HepG2 (cell line): ENCODE results near the gene OGFOD3. TPM values are rescaled to one million over a fixed set of nuclear protein-coding genes. Genes with fewer than 3 reads are reported as not detected.

ENCODE experiments used
- ATRX ChIP-seq: sonication (generic); formaldehyde crosslinking; IDR thresholded peaks from 2 replicates; pipeline ENCODE4 v1.4.0; 2020; ENCODE audit warnings: missing genetic modification reagents, borderline replicate concordance
- GABPB1 ChIP-seq: IDR thresholded peaks from 2 replicates; pipeline ENCODE4 v1.6.1; 2016; ENCODE audit warnings: mild to moderate bottlenecking, missing genetic modification reagents, moderate library complexity, missing compliant biosample characterization
- KLF16 ChIP-seq, 2 experiments: sonication (generic) in 1 of 2; formaldehyde crosslinking in 1 of 2; IDR thresholded peaks; 2 replicates each; pipeline versions ENCODE4 v1.6.1 to v1.8.0; 2016 to 2023; ENCODE audit warnings: missing genetic modification reagents in 2 of 2, missing compliant biosample characterization in 1 of 2
- SRY ChIP-seq: sonication (generic); formaldehyde crosslinking; IDR thresholded peaks from 2 replicates; pipeline ENCODE4 v1.8.0; 2022; ENCODE audit warnings: mild to moderate bottlenecking, missing genetic modification reagents
- ZBTB1 ChIP-seq: sonication (generic); formaldehyde crosslinking; IDR thresholded peaks from 2 replicates; pipeline ENCODE4 v1.4.0; 2020; ENCODE audit warnings: missing genetic modification reagents, borderline replicate concordance
- ZBTB40 ChIP-seq, 2 experiments: fragments of 450-650 bp in 1 of 2; sonication (generic) in 1 of 2; formaldehyde crosslinking in 1 of 2; IDR thresholded peaks; 2 replicates each; pipeline versions ENCODE4 v1.6.1 to v1.8.0; 2016 to 2022; ENCODE audit warnings: antibody characterized with exemption in 1 of 2, mild to moderate bottlenecking in 1 of 2, missing genetic modification reagents in 1 of 2
- ZNF121 ChIP-seq: sonication (generic); formaldehyde crosslinking; IDR thresholded peaks from 2 replicates; pipeline ENCODE4 v1.5.0; 2020; ENCODE audit warnings: mild to moderate bottlenecking, missing genetic modification reagents
- ZNF143 ChIP-seq: sonication (generic); formaldehyde crosslinking; IDR thresholded peaks from 2 replicates; pipeline ENCODE4 v1.4.0; 2020; ENCODE audit warnings: missing genetic modification reagents
- ZNF160 ChIP-seq: sonication (generic); formaldehyde crosslinking; IDR thresholded peaks from 2 replicates; pipeline ENCODE4 v1.8.0; 2022; ENCODE audit warnings: mild to moderate bottlenecking, inconsistent platforms, missing genetic modification reagents
- ZNF326 ChIP-seq: sonication (generic); formaldehyde crosslinking; IDR thresholded peaks from 2 replicates; pipeline ENCODE4 v1.4.0; 2020; ENCODE audit warnings: missing genetic modification reagents, borderline replicate concordance
- ZNF343 ChIP-seq: sonication (generic); formaldehyde crosslinking; IDR thresholded peaks from 2 replicates; pipeline ENCODE4 v1.4.0; 2020; ENCODE audit warnings: mild to moderate bottlenecking, missing genetic modification reagents
- ZNF678 ChIP-seq: sonication (generic); formaldehyde crosslinking; IDR thresholded peaks from 2 replicates; pipeline ENCODE4 v1.4.0; 2020; ENCODE audit warnings: mild to moderate bottlenecking, missing genetic modification reagents
- ZNF704 ChIP-seq: sonication (generic); formaldehyde crosslinking; IDR thresholded peaks from 2 replicates; pipeline ENCODE4 v1.8.1; 2023; ENCODE audit warnings: mild to moderate bottlenecking, inconsistent platforms, moderate library complexity, missing genetic modification reagents, borderline replicate concordance
- ZNF790 ChIP-seq: sonication (generic); formaldehyde crosslinking; IDR thresholded peaks from 2 replicates; pipeline ENCODE4 v1.8.0; 2022; ENCODE audit warnings: missing genetic modification reagents, mild to moderate bottlenecking, borderline replicate concordance
- ZNF878 ChIP-seq: sonication (generic); formaldehyde crosslinking; IDR thresholded peaks from 2 replicates; pipeline ENCODE4 v1.8.1; 2023; ENCODE audit warnings: mild to moderate bottlenecking, missing genetic modification reagents, moderate library complexity
- polyA plus RNA-seq, 8 experiments: library from polyadenylated mRNA; depleted of rRNA in 3 of 8; stranded (reverse) in 7 of 8; unstranded in 1 of 8; fragments of >200 nt; fragmentation: Illumina TruSeq in 4 of 8; extraction: Trizol in 4 of 8; gene quantifications; 2 replicates each; pipeline versions ENCODE4 v1.2.1 to v1.2.3, GENCODE V29; 2011 to 2016; ENCODE audit warnings: low read depth in 4 of 8, missing spikeins in 1 of 8, mixed read lengths in 1 of 8; ENCODE audit not compliant: insufficient read depth in 1 of 8
- total RNA-seq, 5 experiments: library from RNA; depleted of rRNA; stranded (reverse); fragments of >200 nt; fragmentation: Illumina TruSeq; extraction: Trizol; gene quantifications; 2 replicates each; pipeline ENCODE4 v1.2.3, GENCODE V29; 2016; ENCODE audit warnings: low read depth in 1 of 5
- TF ChIP-seq, protein P1 (sequence below): IDR thresholded peaks from 2 replicates; pipeline ENCODE4 v1.6.1; 2016; ENCODE audit warnings: mild to moderate bottlenecking

OGFOD3 gene
- total and polyA plus RNA-seq, 2 of the 13 experiments (the other 11 are each of a cell fraction or from before 2014, with no cell fraction given): 40.0 to 42.1 TPM

- no peak for TF ChIP-seq ZBTB40 (IDR thresholded peaks at IDR 0.05)
- peak; percentile 15; the same call in 1 of the 2 replicates for TF ChIP-seq ZBTB40 (CRISPR knock-in tag; IDR thresholded peaks at IDR 0.05)
- no peak for TF ChIP-seq ZNF343 (CRISPR knock-in tag)
- TF ChIP-seq, protein P1, sequence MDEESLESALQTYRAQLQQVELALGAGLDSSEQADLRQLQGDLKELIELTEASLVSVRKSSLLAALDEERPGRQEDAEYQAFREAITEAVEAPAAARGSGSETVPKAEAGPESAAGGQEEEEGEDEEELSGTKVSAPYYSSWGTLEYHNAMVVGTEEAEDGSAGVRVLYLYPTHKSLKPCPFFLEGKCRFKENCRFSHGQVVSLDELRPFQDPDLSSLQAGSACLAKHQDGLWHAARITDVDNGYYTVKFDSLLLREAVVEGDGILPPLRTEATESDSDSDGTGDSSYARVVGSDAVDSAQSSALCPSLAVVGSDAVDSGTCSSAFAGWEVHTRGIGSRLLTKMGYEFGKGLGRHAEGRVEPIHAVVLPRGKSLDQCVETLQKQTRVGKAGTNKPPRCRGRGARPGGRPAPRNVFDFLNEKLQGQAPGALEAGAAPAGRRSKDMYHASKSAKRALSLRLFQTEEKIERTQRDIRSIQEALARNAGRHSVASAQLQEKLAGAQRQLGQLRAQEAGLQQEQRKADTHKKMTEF (CRISPR knock-in tag): peak; percentile 49
- TF ChIP-seq ZBTB1: no peak
- 0 out of 4 replicates have a peak, but pooled peaks of 1 of the 2 experiments have one; percentile 44 for TF ChIP-seq KLF16 (CRISPR knock-in tag; IDR thresholded peaks at IDR 0.05)
- TF ChIP-seq ZNF678 (CRISPR knock-in tag): no peak
- TF ChIP-seq ZNF121 (CRISPR knock-in tag): no peak
- TF ChIP-seq ZNF326 (CRISPR knock-in tag): no peak
- TF ChIP-seq ZNF143 (CRISPR knock-in tag): peak; percentile 85
- 0 out of 2 replicates have a peak, but pooled peaks have one; percentile 58 for TF ChIP-seq ZNF704 (CRISPR knock-in tag)
- no peak for TF ChIP-seq ZNF160 (CRISPR knock-in tag)
- peak; percentile 65; the same call in 1 of the 2 replicates for TF ChIP-seq GABPB1
- TF ChIP-seq ZNF878: no peak
- TF ChIP-seq SRY (CRISPR knock-in tag): no peak
- TF ChIP-seq ATRX (CRISPR knock-in tag): no peak
- TF ChIP-seq ZNF790 (CRISPR knock-in tag): no peak
Measured at GRCh38 chr17:82367724-82368524, 50.5 kb downstream of the OGFOD3 start (continued).
